Brain microvascular endothelial cell (primary cell): ENCODE results near the gene BMP4.

Source experiments
- DNase-seq: peaks from one replicate; pipeline ENCODE4 v3.0.0-alpha.2; 2020
- H3K27ac ChIP-seq: fragments of 250-450 bp; sonication (Bioruptor Pico); 2 replicates; pipeline ENCODE4 v1.5.1; 2020; ENCODE audit warnings: mild to moderate bottlenecking, moderate library complexity
- H3K27me3 ChIP-seq: fragments of 250-450 bp; sonication (Bioruptor Pico); replicated peaks from 2 replicates; pipeline ENCODE4 v1.5.1; 2020; ENCODE audit warnings: mild to moderate bottlenecking
- H3K36me3 ChIP-seq: fragments of 250-450 bp; sonication (Bioruptor Pico); replicated peaks from 2 replicates; pipeline ENCODE4 v1.5.1; 2020; ENCODE audit warnings: mild to moderate bottlenecking
- H3K4me3 ChIP-seq: 2 replicates; pipeline ENCODE4 v1.5.1; 2011; ENCODE audit warnings: low read depth, mild to moderate bottlenecking, control low read depth, low read length, moderate library complexity
- CTCF ChIP-seq: IDR thresholded peaks from 2 replicates; pipeline ENCODE4 v1.5.1; 2011; ENCODE audit warnings: low read depth, mild to moderate bottlenecking, moderate library complexity, low read length, control low read depth, inconsistent platforms; ENCODE audit errors: missing control alignments
- in situ Hi-C: cut with HindIII; loops from 2 replicates; pipeline ENCODE4 v1.10.0; 2017; ENCODE audit warnings: low sequenced_read_pairs, low pct_ligation_motif_present

Gene BMP4

GRCh38 chr14:53908416-53908815, 48.2 kb downstream of the BMP4 start:
- no peak overlapping the region for H3K27ac ChIP-seq
- no peaks in the 10 kb centered on the region for H3K27me3 ChIP-seq
- no peak for DNase-seq
- H3K36me3 ChIP-seq, result no peaks in the 10 kb centered on the region
- in situ Hi-C loops, result no loop called here
- TF ChIP-seq CTCF, result no peak
- no peak overlapping the region for H3K4me3 ChIP-seq

GRCh38 chr14:53902307-53902706, 54.3 kb downstream of the BMP4 start:
- Histone ChIP-seq H3K36me3 (no peaks in the 10 kb centered on the region), H3K27ac (no peak overlapping the region), H3K27me3 (no peaks in the 10 kb centered on the region), H3K4me3 (no peak overlapping the region)
- TF ChIP-seq CTCF, result no peak
- no peak for DNase-seq
- in situ Hi-C loops, result no loop called here

DNA sequence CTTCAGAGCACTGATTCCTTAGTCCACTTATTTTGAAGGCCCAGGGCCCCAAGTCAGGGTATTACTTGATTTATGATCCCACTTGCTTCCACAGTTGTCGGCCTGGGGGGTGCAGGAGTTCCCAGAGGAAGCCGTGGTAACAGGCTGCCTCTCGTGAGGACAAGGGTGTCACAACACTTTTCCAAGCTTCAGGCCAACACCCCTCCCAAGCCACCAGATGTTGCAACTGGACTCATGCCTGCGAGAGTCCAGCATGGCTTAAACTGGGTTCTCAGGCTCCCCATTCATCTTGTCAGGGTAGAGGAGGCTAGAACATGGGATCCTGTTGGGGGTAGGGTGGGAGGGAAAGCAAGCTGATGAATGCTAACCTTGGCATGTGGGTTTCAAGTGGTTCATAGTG, 56.1 kb downstream of the BMP4 start:
- no peak overlapping the region for H3K27ac ChIP-seq
- H3K27me3 ChIP-seq, result no peaks in the 10 kb centered on the region
- in situ Hi-C loops, result no loop called here
- no peak for DNase-seq
- no peaks in the 10 kb centered on the region for H3K36me3 ChIP-seq
- H3K4me3 ChIP-seq, result no peak overlapping the region
- TF ChIP-seq CTCF, result no peak
